GM21786 (cell line): ENCODE results near the gene VLDLR.

ENCODE experiments used
- ATAC-seq: cut with Tn5 transposase; IDR thresholded peaks from one replicate; pipeline ENCODE4 v1.9.1; 2021; ENCODE audit not compliant: unreplicated experiment

VLDLR gene

DNA sequence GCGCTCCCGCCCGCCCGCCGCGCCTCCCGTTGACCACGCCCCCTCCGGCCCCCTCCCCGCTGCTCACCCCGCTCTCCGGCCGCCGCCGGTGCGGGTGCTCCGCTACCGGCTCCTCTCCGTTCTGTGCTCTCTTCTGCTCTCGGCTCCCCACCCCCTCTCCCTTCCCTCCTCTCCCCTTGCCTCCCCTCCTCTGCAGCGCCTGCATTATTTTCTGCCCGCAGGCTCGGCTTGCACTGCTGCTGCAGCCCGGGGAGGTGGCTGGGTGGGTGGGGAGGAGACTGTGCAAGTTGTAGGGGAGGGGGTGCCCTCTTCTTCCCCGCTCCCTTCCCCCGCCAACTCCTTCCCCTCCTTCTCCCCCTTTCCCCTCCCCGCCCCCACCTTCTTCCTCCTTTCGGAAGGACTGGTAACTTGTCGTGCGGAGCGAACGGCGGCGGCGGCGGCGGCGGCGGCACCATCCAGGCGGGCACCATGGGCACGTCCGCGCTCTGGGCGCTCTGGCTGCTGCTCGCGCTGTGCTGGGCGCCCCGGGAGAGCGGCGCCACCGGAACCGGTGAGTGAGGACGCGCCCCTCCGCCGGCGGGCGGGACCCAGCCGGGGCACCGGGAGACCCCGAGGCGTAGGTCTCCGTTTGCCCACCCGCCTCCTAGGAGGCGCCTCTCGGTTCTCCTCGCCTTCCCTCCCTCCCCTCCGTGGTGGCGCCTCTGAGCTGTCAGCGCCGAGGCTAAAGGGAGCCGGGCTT is at the start of gene VLDLR:
Gene VLDLR, plus strand, starts transcription at position 66 of the 739 bp plus-strand sequence. Its CDS starts 403 bp downstream, at position 469.
- peak; percentile 30 for ATAC-seq

DNA sequence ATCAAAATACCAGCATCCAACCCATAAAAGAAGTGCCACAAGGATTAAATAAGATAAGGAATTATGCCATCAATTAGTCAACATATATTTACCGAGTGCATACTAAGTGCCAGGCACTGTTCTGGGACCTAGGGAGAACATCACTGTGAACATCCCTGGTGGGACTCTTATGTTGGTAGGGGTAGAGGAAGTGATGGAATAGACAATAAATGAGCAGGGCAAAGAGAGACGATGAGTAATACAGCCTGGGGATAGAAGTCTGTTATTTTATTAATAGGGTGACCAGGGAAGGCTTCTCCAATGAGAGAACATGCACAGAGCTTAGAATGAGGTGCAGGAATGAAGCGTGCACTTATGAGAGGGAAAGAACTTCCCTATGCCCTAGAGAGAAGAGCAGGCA is 47.4 kb upstream of the VLDLR start:
- no peak for ATAC-seq

DNA sequence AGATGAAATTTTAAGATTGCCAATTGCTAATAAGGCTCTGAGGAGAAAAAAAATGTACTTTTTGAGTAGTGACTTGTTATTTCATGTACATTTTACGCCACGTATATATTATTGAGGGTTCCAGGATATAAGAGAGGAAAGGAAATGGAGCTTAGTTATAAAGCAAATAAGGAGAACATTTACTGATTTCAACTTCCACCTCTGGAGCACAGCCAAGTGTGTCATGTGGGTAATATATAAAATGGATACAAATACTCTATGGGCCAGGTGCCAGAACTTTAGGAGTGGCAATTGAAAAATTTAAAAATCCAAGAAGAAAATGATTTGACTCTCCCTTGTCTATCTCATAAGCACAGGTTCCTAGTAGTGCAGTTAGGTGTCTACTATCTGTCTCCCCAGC is 45.0 kb upstream of the VLDLR start:
- ATAC-seq, result no peak

DNA sequence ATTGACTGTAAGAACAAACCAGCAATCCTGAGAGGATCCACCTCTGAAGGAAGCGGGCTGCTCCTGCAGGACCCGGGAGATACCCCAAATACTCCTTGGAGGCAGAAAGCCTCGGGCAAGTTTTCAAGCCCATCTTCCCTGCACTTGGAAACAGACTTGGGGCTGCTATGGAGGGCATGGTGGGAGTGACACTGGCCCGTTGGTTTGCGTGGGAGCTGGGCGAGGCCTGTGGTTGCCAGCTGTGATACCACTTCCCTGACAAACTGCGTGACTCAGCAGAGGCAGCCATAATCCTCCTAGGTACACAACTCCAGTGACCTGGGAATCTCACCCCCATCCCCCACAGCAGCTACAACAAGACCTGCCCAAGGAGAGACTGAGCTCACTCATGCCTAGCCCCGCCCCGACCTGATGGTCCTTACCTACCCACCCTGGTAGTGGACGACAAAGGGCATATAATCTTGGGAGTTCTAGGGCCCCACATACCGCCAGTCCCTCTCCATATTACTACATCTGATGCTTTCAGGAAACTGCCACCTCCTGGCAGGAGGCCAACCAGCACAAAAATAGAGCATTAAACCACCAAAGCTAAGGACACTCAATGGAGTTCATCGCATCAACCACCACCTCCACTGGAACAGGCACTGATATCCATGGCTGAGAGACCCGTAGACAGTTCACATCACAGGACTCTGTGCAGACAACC is 38.1 kb upstream of the VLDLR start:
- ATAC-seq, result no peak

DNA sequence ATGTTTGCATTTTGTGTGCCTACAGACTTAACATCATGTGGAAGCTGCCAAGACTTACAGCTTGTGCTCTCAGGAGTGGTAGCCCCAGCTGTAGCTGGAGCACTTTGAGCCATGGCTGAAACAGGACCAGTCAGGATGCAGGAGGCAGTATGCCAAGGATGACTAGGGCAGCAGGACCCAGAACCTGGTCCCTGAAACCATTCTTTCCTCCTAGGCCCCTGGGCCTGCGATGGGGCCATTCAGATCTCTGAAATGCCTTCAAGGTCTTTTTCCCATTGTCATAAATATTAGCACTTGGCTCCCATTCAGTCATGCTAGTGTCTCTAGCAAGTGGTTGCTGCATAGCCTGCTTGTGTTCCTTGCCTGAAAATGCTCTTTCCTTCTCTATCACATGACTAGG is 29.6 kb upstream of the VLDLR start:
- ATAC-seq, result no peak

DNA sequence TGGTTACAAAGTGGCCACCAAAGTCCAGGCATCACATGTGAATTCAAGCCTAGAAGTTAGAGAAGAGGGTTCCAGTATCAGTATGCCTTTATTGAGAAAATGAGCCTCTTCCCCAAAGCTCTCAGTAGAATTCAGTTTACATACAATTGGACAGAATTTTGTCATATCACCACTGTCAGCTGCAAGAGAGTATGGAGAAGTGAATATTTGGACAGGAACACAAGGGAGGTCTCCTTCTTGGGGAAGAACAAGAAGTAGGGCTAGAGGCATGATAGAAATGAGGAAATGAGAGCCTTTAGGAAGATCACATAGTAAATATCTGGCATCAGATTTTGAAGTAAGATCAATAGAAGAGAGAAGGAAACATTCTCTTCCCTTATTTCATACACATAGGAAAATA is 27.8 kb upstream of the VLDLR start:
- ATAC-seq, result no peak

DNA sequence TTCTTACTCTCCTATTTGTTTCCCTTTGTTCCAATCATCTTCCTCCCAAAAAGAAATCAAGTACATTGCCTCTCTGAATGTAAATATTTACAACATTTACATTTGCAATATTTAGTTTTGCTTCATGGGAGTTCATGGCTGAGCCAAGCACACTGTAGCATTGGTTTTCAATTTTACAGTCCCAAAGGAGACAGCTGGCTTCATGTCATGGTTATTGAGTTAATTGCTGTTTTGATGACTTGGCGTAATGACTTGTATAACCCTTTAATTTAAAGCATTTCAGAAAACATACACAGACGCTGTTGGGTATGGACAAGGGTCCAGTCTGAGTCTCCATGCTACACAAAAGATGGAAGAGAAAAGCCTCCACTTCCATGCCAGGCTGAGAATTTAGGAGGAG is 25.6 kb upstream of the VLDLR start:
- ATAC-seq, result no peak

DNA sequence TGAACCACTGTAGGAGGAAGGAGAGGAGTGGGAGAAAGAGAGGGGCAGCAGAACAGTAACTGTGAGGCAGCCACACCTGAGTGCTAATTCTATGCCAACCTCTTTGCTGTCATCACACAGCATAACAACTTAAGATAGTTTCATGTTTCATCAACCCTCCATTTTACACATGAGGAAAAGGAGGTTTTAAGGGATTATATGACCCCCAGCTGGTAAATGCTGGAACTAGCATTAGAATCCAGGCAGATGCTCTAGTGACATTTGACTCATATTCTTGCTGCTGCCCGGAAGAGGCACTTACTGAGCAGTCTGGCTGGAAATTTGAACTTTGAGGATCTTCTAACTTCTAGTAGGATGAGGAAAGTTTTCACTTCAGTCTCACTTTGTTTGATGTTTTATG is 24.1 kb upstream of the VLDLR start:
- no peak for ATAC-seq

DNA sequence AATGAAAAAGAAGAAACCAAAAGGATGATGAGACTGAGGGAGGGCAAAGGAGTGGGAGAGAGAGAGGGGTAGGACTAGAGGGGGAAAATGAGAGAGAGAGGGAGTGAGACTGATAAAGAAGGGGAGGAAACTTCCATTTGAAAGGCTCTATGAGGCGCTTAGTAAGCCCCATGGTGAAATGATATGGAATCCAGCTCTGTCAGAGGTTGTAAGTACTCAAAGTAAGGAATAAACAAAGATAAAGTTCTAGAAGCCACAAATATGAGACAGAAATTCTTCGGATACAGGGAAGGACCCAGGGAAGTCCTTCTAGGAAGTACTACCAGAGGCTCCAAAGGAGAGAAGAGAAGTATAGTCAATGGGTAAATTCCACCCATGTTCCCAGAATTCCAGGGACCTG is 21.7 kb upstream of the VLDLR start:
- ATAC-seq, result no peak

DNA sequence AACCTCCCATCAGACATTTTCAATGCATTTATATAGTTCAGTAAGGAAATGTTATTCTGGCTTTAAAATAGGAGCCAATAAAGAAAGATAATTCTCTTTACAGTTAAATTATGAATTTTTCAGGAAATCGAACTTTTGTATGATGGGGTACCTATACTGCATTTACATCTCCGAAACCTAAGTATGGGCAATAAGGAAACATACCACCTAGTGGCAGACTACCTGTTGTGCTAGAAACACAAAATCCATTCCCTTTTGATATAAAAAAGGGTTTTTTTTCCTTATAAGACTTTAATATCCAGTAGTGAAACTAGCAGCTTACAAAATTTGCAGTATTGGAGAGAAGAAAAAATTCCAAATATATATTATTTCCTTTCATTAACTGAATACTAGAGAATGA is 21.3 kb upstream of the VLDLR start:
- no peak for ATAC-seq

DNA sequence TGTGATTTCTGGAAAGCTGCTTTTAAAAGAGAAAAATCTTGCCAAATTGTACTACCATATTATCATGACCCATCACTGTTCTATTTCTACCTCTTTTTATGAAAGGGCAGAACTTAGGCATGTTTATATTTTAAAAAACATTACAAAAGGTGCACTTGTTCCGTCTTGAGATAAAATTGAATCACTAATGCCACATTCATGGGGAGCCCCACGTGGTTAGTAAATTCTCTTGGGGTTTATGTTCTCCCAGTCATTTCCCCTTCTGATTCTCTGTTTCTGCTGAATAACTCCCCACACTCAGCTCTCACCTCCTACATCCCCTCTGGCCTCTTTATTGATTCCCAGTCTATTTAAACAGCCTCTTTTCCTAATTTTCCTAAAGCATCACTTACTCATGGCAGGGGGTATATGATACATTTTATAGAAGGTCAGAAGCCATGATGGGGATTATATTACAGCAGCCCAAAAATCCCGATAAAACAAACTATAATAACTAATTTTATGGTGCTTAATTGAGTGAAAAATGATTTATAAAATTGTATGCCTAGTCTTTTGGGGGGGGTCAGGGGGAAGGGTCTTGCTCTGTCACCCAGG is 19.7 kb upstream of the VLDLR start:
- ATAC-seq, result peak; percentile 39

DNA sequence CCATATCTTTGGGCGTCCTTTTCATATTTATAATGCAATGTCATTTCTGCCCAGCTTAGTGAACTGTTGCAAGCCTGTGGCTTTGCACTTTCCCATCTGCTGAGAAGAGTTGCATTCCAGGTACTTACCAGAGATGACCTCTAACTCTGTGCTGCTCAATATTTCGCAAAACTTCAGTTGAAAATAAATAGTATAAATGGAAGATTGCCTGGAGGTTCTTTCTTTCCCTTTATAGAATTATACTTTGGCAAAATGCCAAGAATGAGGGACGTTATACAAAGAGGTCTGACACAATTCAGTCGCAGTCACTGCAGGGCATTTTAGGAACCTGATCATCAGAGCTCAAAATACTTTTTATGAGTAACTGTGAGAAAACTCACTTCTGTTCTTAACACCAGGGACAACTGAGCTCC is 18.9 kb upstream of the VLDLR start:
- peak; percentile 66 for ATAC-seq

DNA sequence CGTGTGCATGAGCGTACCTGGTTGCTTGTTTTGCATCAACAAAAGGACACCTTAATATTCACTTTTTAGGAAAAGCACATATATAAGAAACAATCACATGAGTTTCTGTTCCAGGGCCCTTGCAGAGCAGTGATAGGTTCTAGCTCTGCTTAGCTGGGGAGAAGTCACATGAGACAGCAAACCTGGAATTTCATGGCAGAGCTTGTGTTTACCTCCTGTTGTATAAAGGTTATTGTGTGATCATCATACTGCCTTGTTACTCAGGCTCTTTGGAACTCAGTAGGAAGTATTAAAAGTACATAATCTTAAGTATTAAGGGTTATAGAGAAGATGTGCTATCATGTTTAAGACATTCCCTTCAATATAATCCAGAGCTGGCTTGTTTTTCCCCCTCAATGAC is 18.0 kb upstream of the VLDLR start:
- ATAC-seq, result no peak

DNA sequence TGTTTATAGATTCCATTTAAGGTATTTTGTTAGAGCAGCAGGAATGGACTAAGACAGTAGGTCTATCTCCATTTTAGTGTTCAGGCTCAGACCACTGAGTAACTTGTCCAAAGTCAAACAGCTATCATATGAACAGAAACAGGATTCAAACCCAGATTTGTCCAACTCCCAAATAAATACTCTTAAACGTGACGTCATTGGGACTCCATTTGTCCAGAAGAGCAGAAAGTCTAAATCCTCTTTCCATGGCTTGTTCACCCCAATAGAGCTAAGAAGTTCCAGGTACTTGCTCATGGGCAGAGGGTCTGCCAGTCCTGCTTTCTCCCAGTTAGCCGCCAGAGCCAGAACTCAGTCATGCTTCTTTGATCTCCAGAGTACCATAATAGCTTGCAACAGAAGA is 16.3 kb upstream of the VLDLR start:
- ATAC-seq, result no peak

DNA sequence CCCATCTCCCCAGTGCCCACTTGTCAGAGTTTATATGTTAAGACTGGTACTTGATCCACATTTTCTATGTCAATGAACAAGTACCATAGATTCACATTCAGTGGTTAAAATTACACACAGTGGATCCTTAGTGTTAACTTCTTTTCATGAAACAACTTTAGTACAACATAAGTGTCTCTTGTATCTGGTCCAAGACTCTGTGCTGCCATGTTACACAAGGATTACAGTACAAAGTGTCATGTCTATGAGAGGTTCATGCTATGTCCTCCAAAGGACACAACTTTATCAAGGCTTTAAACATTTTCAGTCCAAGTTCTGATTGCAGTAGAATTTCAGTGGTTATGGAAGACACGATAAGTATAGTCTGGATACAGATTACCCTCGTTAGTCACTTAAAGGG is 13.3 kb upstream of the VLDLR start:
- no peak for ATAC-seq

DNA sequence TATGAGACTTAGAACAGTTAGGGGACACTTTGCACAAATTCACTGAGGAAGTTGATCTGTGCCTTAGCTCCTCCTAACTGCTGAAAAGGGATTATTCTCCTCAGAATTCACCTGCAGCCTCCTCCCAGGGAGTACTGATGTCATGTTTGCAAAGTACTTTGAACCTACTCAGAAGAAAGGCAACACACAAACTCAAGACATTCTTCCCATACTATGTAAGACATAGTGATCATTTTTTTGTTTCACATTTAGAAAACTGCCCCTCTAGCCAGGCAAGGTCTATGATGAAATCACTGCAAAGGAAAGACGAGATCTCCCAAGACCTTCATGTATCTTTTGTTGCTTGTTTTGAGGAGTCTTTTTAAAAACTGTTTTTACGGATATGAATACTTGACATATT is 10.6 kb upstream of the VLDLR start:
- no peak for ATAC-seq

DNA sequence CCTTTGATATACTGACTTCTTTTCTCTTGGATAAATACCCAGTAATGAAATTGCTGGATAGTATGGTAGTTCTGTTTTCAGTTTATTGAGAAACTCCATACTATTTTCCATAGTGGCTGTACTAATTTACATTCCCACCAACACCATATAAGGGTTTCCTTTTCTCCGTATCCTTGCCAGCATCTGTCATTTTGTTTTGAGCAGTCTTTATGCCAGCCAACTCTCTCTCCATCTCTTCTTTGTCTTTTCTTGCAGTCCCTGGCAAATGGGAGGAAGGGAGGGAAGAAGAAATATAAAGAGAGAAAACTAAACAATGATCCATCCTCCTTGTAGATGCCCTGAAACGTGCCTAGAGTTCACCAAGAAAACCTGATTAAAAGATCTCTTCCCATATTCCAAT is 9.6 kb upstream of the VLDLR start:
- ATAC-seq, result no peak

DNA sequence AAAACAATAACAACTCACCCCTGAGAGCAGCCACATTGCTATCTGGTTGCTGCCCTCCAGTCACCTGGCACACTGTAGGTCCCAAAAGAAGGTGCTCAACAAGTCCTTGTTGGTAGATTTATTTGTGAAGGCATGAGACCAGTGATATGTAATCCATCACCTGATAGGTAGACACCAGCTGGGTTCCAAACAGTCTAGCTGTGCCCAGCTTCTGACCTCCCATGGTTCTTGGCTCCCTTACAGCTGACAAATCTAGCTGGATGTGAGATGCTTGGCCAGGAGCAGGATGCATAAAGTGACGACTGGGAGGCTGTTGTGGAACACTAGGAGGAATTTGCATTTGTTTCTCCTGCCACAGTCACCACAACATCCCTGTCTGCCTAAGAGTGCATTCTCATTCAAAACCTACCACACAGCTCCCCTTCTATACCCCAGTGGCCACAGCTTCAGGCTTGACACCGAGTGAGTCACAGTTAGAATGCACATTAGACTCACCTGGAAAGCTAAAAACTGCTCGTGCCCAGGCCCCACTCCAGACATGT is 7.8 kb upstream of the VLDLR start:
- ATAC-seq, result no peak

DNA sequence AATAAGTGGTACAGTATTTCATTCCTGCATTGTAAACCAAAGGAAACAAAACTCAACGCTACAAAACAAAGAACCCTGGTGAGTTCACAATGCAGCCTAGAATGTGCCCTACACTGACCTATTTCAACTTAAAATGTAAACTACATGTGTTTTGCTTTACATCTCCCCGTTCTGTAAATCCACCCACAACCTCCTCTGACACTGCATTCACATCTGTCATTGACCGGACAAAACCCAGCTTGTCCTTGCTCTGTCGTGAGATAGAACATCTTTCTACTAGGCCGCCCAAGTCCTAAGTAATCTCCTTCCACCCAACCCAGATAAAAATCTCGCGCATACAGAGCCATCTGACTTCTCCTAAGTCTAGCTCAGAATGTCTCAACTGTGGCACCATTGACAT is 6.1 kb upstream of the VLDLR start:
- ATAC-seq, result no peak

DNA sequence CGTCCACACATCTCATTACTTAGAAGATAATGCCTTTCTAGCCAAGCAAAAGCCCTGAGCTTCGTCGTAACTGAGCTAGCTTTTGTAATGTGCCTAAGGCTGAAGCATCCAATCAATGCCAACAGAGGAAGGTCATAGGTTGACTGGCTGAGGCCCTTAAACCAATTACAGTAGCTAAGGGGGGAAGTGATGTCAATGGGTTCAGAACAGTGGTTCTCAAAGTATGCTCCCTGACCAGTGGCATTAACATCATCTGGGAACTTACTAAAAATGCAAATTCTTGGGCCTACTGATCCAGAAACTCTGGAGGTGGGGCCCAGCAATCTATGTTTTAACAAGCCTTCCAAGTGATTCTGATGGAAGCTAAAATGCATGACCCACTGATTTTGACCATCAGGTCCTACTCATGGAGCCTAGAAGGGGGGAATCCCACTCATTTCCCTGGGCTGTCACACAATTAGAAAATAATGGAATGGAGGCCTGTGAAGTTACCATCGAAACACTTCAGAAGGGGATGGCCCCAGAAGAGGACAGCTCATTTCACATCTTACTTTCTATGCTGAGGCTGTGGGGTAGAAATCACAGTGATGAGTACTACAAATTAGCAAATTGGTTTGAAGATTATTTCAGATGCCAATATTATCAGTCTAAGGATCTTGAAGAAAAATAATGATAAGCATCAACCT is 4.8 kb upstream of the VLDLR start:
- no peak for ATAC-seq

DNA sequence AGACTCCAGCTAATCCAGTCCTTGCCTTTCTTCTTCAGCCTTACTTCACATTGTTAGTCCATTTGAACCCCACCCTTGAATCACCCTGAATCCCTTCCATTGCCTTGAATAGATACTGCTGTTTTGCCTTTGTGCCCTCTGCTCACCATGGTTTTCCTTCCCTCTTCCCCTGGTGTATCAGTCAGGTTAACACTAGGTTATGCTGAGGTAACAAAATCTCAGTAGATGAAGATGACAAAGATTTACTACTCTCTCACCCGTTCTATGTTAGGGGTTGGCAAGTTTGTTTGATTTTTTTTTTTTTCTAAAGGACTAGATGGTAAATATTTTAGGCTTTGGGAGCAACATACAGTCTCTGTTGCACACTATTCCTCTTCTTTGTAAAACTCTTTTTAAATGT is 3.3 kb upstream of the VLDLR start:
- ATAC-seq, result no peak
